ENCODE measurements around the gene ERVK3-1.

ERVK3-1 gene

DNA sequence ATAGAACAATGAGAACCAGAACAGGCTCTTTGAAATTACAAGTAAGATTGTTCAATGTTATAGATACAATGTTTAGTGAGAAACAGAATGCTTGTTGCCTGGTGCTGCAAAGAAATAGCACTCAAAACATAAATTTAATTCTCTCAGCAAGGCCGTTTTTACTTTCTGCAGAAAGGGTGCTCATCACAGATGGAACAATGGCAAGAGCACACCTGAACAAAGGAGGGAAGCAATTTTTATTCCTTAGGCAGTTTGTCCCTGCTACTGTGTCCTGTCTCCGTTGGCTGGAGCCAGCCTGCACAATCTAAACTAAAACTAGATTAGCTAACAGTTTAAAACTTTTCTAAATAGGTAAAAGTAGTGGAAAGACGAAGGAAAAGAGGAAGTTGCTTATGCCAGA lies 36.8 kb upstream of the ERVK3-1 start:
- no peak for TF ChIP-seq EZH2 (IDR thresholded peaks at IDR 0.05; ENCODE audit: borderline replicate concordance, low read length)
- TF ChIP-seq, protein P1, sequence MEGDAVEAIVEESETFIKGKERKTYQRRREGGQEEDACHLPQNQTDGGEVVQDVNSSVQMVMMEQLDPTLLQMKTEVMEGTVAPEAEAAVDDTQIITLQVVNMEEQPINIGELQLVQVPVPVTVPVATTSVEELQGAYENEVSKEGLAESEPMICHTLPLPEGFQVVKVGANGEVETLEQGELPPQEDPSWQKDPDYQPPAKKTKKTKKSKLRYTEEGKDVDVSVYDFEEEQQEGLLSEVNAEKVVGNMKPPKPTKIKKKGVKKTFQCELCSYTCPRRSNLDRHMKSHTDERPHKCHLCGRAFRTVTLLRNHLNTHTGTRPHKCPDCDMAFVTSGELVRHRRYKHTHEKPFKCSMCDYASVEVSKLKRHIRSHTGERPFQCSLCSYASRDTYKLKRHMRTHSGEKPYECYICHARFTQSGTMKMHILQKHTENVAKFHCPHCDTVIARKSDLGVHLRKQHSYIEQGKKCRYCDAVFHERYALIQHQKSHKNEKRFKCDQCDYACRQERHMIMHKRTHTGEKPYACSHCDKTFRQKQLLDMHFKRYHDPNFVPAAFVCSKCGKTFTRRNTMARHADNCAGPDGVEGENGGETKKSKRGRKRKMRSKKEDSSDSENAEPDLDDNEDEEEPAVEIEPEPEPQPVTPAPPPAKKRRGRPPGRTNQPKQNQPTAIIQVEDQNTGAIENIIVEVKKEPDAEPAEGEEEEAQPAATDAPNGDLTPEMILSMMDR (IDR thresholded peaks at IDR 0.05; ENCODE audit: low read length), result no peak
- no peak overlapping the region for H3K4me3 ChIP-seq (ENCODE audit: low read depth, low read length, poor library complexity, severe bottlenecking)
- H3K27me3 ChIP-seq (ENCODE audit: insufficient read depth, low read length), result no peaks in the 10 kb centered on the region
- no peaks in the 10 kb centered on the region for H4K20me1 ChIP-seq (ENCODE audit: insufficient read depth, low read length)
- H3K36me3 ChIP-seq (ENCODE audit: insufficient read depth, low read length), result peaks cover 35% of the 10 kb centered on the region
- H3K79me2 ChIP-seq (ENCODE audit: insufficient read depth, low read length), result no peaks in the 10 kb centered on the region
- peaks cover 16% of the 10 kb centered on the region for H3K9me3 ChIP-seq (ENCODE audit: low read length)
- no peak overlapping the region for H3K9ac ChIP-seq (ENCODE audit: low read length)
- H3K9me2 ChIP-seq (ENCODE audit: low read depth, low read length), result no peaks in the 10 kb centered on the region
- no peak overlapping the region for H2AFZ ChIP-seq (ENCODE audit: low read length)
- no peak overlapping the region for H3K4me2 ChIP-seq (ENCODE audit: low read length)
- H3F3A ChIP-seq (ENCODE audit: insufficient read depth, low read length), result no peaks in the 10 kb centered on the region
- H3K27ac ChIP-seq (ENCODE audit: low read depth, low read length, poor library complexity, severe bottlenecking), result no peak overlapping the region
- no peaks in the 10 kb centered on the region for H3K4me1 ChIP-seq (ENCODE audit: insufficient read depth, low read length, severe bottlenecking)

DNA sequence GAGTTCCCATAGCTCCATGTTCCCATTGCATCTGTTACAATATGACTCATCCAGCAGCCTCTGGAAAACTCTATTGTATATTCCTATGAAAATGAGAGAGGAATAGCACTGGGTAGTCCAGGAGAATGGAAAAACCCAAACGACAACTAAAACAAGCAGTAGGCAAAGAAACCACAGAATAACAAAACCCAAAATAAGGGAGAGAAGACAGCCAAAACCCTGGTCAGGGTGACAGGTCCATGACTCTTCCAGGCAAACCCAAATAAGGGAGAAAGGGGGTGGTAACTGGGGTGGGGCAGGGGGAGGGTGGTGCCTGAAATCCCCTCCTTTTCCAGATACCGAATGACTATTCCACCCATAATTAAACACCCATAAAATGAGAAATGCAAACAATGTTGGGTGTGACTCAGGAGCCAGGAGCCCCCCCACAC lies 30.4 kb upstream of the ERVK3-1 start:
- H3K9ac ChIP-seq (ENCODE audit: low read length), result no peak overlapping the region
- H3K36me3 ChIP-seq (ENCODE audit: insufficient read depth, low read length), result peaks cover 55% of the 10 kb centered on the region
- H3F3A ChIP-seq (ENCODE audit: insufficient read depth, low read length), result no peaks in the 10 kb centered on the region
- no peak overlapping the region for H3K4me3 ChIP-seq (ENCODE audit: low read depth, low read length, poor library complexity, severe bottlenecking)
- peaks cover 9% of the 10 kb centered on the region for H3K79me2 ChIP-seq (ENCODE audit: insufficient read depth, low read length)
- peaks cover 6% of the 10 kb centered on the region for H3K9me3 ChIP-seq (ENCODE audit: low read length)
- H3K4me1 ChIP-seq (ENCODE audit: insufficient read depth, low read length, severe bottlenecking), result peaks cover 12% of the 10 kb centered on the region
- no peak overlapping the region for H3K27ac ChIP-seq (ENCODE audit: low read depth, low read length, poor library complexity, severe bottlenecking)
- H4K20me1 ChIP-seq (ENCODE audit: insufficient read depth, low read length), result no peaks in the 10 kb centered on the region
- H3K9me2 ChIP-seq (ENCODE audit: low read depth, low read length), result no peaks in the 10 kb centered on the region
- H3K4me2 ChIP-seq (ENCODE audit: low read length), result no peak overlapping the region
- no peaks in the 10 kb centered on the region for H3K27me3 ChIP-seq (ENCODE audit: insufficient read depth, low read length)
- no peak overlapping the region for H2AFZ ChIP-seq (ENCODE audit: low read length)
- no peak for TF ChIP-seq EZH2 (IDR thresholded peaks at IDR 0.05; ENCODE audit: borderline replicate concordance, low read length)
- TF ChIP-seq, protein P1 (IDR thresholded peaks at IDR 0.05; ENCODE audit: low read length), result no peak

DNA sequence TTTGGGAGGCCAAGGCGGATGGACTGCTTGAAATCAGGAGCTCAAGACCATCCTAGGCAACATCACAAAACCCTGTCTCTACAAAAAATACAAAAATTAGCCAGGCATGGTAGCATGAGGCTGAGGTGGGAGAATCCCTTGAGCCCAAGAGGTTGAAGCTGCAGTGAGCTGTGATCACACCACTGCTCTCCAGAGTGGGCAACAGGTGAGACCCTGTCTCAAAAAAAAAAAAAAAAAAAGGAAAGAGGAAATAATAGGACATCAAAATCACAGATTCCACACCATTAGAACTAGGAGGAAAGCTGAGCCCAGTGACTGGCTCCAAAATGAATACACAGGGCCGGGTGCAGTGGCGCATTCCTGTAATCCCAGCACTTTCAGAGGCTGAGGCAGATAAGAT lies 29.6 kb upstream of the ERVK3-1 start:
- TF ChIP-seq EZH2 (IDR thresholded peaks at IDR 0.05; ENCODE audit: borderline replicate concordance, low read length), result no peak
- TF ChIP-seq, protein P1 (IDR thresholded peaks at IDR 0.05; ENCODE audit: low read length), result no peak
- Histone ChIP-seq H3K9me2 (ENCODE audit: low read depth, low read length) (no peaks in the 10 kb centered on the region), H3K27me3 (ENCODE audit: insufficient read depth, low read length) (no peaks in the 10 kb centered on the region), H3K79me2 (ENCODE audit: insufficient read depth, low read length) (peaks cover 16% of the 10 kb centered on the region), H3K4me1 (ENCODE audit: insufficient read depth, low read length, severe bottlenecking) (peaks cover 18% of the 10 kb centered on the region), H3K4me2 (ENCODE audit: low read length) (no peak overlapping the region), H2AFZ (ENCODE audit: low read length) (no peak overlapping the region), H3F3A (ENCODE audit: insufficient read depth, low read length) (no peaks in the 10 kb centered on the region), H3K36me3 (ENCODE audit: insufficient read depth, low read length) (peaks cover 60% of the 10 kb centered on the region), H3K9ac (ENCODE audit: low read length) (no peak overlapping the region), H3K27ac (ENCODE audit: low read depth, low read length, poor library complexity, severe bottlenecking) (no peak overlapping the region), H3K4me3 (ENCODE audit: low read depth, low read length, poor library complexity, severe bottlenecking) (no peak overlapping the region), H4K20me1 (ENCODE audit: insufficient read depth, low read length) (no peaks in the 10 kb centered on the region), H3K9me3 (ENCODE audit: low read length) (peaks cover 13% of the 10 kb centered on the region)
